GM12878 (cell line): ENCODE results near the gene MT1B.

ENCODE experiments used
- CHD2 ChIP-seq: IDR thresholded peaks from 2 replicates; pipeline ENCODE4 v1.6.1; 2011; ENCODE audit warnings: low read depth, low read length, improper control_type of control experiment, borderline replicate concordance
- ESRRA ChIP-seq: IDR thresholded peaks from 2 replicates; pipeline ENCODE4 v1.6.1; 2012; ENCODE audit warnings: mild to moderate bottlenecking, low read length, improper control_type of control experiment
- EZH2 ChIP-seq: IDR thresholded peaks from 2 replicates; pipeline ENCODE4 v1.6.1; 2012; ENCODE audit warnings: low read depth, mild to moderate bottlenecking, control low read depth, inconsistent platforms, low read length, borderline replicate concordance; ENCODE audit not compliant: control insufficient read depth
- GABPA ChIP-seq: IDR thresholded peaks from 2 replicates; pipeline ENCODE4 v1.6.1; 2014; ENCODE audit warnings: antibody characterized with exemption, low read depth, mild to moderate bottlenecking, inconsistent platforms
- NR2C2 ChIP-seq: IDR thresholded peaks from 2 replicates; pipeline ENCODE4 v1.6.1; 2011; ENCODE audit warnings: borderline replicate concordance, low read depth; ENCODE audit not compliant: control insufficient read depth, insufficient read length
- RFX5 ChIP-seq: IDR thresholded peaks from 2 replicates; pipeline ENCODE4 v1.6.1; 2011; ENCODE audit warnings: low read depth, low read length, improper control_type of control experiment
- SMC3 ChIP-seq: IDR thresholded peaks from 2 replicates; pipeline ENCODE4 v1.6.1; 2011; ENCODE audit warnings: low read length, improper control_type of control experiment, borderline replicate concordance
- SP1 ChIP-seq: IDR thresholded peaks from one replicate; pipeline ENCODE4 v1.6.1; 2011; ENCODE audit warnings: low read depth, low read length
- YBX1 ChIP-seq: fragments of 450-650 bp; IDR thresholded peaks from 2 replicates; pipeline ENCODE4 v1.6.1; 2016; ENCODE audit warnings: antibody characterized with exemption
- YY1 ChIP-seq: IDR thresholded peaks from 2 replicates; pipeline ENCODE4 v1.6.1; 2011; ENCODE audit warnings: low read depth, mild to moderate bottlenecking, low read length
- TF ChIP-seq, protein P1 (sequence below): fragments of 450-650 bp; IDR thresholded peaks from 2 replicates; pipeline ENCODE4 v1.6.1; 2018; ENCODE audit warnings: borderline replicate concordance, mild to moderate bottlenecking; ENCODE audit not compliant: partially characterized antibody
- TF ChIP-seq, protein P2 (sequence below), 3 experiments: IDR thresholded peaks in 2 of 3; conservative IDR thresholded peaks in 1 of 3; 2 replicates each; pipeline ENCODE4 v1.5.1; 2011; ENCODE audit warnings: low read depth in 3 of 3, low read length in 3 of 3, mild to moderate bottlenecking in 3 of 3, control low read depth in 2 of 3, moderate library complexity in 2 of 3, inconsistent platforms in 1 of 3, mixed read lengths in 1 of 3; ENCODE audit not compliant: control insufficient read depth in 2 of 3, insufficient read depth in 1 of 3; ENCODE audit errors: extremely low read depth in 1 of 3

DNA sequence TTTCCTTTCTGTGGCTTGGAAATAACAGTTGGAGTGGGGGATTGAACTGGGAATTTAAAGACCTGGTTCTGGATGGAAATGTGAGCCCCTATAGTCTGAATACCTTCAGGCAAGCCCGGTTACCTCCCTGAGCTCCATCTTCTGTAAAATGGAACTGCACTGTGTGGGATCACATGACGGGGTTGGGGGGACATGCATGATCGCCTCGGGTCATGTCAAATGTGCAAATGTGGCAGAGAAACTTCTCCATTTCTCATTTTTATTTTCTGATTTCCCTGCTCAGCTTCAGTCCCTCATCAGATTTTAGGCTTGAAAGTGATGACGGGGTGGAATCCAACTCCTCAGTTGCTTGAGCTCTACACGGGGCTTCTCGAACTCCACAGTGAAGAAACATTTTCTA, 1.5 kb downstream of the MT1B start:
- TF ChIP-seq YBX1 (no peak), RFX5 (no peak), NR2C2 (no peak), ESRRA (no peak), EZH2 (no peak), GABPA (no peak), CHD2 (no peak), YY1 (no peak), SMC3 (no peak), SP1 (no peak)
- TF ChIP-seq, protein P1, sequence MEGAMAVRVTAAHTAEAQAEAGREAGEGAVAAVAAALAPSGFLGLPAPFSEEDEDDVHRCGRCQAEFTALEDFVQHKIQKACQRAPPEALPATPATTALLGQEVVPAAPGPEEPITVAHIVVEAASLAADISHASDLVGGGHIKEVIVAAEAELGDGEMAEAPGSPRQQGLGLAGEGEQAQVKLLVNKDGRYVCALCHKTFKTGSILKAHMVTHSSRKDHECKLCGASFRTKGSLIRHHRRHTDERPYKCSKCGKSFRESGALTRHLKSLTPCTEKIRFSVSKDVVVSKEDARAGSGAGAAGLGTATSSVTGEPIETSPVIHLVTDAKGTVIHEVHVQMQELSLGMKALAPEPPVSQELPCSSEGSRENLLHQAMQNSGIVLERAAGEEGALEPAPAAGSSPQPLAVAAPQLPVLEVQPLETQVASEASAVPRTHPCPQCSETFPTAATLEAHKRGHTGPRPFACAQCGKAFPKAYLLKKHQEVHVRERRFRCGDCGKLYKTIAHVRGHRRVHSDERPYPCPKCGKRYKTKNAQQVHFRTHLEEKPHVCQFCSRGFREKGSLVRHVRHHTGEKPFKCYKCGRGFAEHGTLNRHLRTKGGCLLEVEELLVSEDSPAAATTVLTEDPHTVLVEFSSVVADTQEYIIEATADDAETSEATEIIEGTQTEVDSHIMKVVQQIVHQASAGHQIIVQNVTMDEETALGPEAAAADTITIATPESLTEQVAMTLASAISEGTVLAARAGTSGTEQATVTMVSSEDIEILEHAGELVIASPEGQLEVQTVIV, result no peak
- TF ChIP-seq, protein P2, sequence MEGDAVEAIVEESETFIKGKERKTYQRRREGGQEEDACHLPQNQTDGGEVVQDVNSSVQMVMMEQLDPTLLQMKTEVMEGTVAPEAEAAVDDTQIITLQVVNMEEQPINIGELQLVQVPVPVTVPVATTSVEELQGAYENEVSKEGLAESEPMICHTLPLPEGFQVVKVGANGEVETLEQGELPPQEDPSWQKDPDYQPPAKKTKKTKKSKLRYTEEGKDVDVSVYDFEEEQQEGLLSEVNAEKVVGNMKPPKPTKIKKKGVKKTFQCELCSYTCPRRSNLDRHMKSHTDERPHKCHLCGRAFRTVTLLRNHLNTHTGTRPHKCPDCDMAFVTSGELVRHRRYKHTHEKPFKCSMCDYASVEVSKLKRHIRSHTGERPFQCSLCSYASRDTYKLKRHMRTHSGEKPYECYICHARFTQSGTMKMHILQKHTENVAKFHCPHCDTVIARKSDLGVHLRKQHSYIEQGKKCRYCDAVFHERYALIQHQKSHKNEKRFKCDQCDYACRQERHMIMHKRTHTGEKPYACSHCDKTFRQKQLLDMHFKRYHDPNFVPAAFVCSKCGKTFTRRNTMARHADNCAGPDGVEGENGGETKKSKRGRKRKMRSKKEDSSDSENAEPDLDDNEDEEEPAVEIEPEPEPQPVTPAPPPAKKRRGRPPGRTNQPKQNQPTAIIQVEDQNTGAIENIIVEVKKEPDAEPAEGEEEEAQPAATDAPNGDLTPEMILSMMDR (IDR thresholded peaks at IDR 0.05 in 2 of 3, conservative IDR thresholded peaks at IDR 0.05 in 1 of 3; ENCODE audit: control insufficient read depth in 2 of 3, extremely low read depth in 1 of 3, insufficient read depth in 1 of 3, low read depth in 3 of 3, low read length in 3 of 3), result no peak
